ENCODE measurements around the gene FEM1A. TPM values are rescaled to one million over a fixed set of nuclear protein-coding genes. Genes with fewer than 3 reads are reported as not detected.

Gene FEM1A
- total and polyA plus RNA-seq, 11 donors = 28.4 to 94.0 (median 40.5) TPM

DNA sequence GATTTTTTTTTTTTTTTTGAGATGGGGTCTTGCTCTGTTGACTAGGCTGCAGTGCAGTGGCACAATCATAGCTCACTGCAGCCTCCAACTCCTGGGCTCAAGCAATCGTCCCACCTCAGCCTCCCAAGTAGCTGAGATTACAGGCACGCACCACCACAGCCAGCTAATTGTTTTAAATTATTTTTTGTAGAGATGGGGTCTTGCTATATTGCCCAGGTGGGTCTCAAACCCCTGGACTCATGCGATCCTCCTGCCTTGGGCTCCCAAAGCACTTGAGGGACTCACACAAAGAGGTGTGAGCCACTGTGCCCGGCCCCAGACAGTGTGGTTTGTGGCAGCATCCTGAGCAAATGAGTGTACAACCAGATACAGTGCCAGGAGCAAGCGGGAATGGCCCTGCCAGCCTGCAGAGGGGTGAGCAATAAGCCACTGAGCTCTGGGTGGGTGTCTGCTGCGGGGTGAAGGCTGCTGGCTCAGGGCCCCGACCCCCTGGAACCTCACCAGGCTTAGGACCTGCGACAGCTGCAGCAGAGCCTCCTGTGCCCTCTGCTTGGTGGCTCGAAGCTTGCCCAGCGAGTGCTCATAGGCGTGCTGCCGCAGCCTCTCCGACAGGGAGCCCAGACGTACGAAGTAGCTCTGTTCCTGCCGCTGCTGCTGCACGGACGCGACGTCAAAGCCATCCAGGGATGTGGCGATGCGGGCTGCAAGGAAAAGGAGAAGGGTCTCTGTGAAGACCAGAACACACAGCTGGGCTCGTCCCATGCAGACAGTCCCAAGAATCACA lies 55.8 kb downstream of the FEM1A start:
- ATAC-seq = no peak
- Histone ChIP-seq H3K27ac (no peak overlapping the region), H3K4me3 (no peak overlapping the region), H3K9me3 (no peaks in the 10 kb centered on the region), H3K4me1 (no peaks in the 10 kb centered on the region), H3K27me3 (no peaks in the 10 kb centered on the region), H3K36me3 (peaks cover 0 to 93% (median 50%) of the 10 kb centered on the region in 9 donors)
- 95 to 98% (median 97%) methylated on average over 13 to 23 of the region's 23 CpGs for WGBS, 4 donors
- TF ChIP-seq POLR2A (IDR thresholded peaks at IDR 0.05) = no peak
- TF ChIP-seq, protein P1, sequence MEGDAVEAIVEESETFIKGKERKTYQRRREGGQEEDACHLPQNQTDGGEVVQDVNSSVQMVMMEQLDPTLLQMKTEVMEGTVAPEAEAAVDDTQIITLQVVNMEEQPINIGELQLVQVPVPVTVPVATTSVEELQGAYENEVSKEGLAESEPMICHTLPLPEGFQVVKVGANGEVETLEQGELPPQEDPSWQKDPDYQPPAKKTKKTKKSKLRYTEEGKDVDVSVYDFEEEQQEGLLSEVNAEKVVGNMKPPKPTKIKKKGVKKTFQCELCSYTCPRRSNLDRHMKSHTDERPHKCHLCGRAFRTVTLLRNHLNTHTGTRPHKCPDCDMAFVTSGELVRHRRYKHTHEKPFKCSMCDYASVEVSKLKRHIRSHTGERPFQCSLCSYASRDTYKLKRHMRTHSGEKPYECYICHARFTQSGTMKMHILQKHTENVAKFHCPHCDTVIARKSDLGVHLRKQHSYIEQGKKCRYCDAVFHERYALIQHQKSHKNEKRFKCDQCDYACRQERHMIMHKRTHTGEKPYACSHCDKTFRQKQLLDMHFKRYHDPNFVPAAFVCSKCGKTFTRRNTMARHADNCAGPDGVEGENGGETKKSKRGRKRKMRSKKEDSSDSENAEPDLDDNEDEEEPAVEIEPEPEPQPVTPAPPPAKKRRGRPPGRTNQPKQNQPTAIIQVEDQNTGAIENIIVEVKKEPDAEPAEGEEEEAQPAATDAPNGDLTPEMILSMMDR (IDR thresholded peaks at IDR 0.05) = no peak
- intact Hi-C loops (cut with DNase I) = no loop called here
- DNase-seq = no peak

- DNase-seq = no peak
- Histone ChIP-seq H3K9me3 (no peaks in the 10 kb centered on the region), H3K27ac (no peak overlapping the region), H3K4me3 (no peak overlapping the region), H3K36me3 (peaks cover 0 to 89% (median 37%) of the 10 kb centered on the region in 9 donors), H3K27me3 (no peaks in the 10 kb centered on the region), H3K4me1 (no peaks in the 10 kb centered on the region)
- WGBS, 4 donors = 96 to 99% (median 97%) methylated on average over 7 of the region's 7 CpGs
- TF ChIP-seq, protein P1 (IDR thresholded peaks at IDR 0.05) = no peak
- TF ChIP-seq POLR2A (IDR thresholded peaks at IDR 0.05) = no peak
- intact Hi-C loops (cut with DNase I) = no loop called here
- ATAC-seq = no peak
Measured at GRCh38 chr19:4849019-4849418, 57.5 kb downstream of the FEM1A start.

Small RNA genes lying within 50 kb of the gene (microRNA-seq; reads per million reads assigned to microRNA genes)
- gene MIR7-3 = 0 to 0.77 (median 0.20) reads per million in 4 donors

Other genes starting within 250 kb of the FEM1A start
- 10 to 100 TPM in 5 of 9 donors, 1 to 10 TPM in 4; 6.4 to 29.7 (median 10.1) TPM for gene SEMA6B, start 232.1 kb upstream of the FEM1A start, total RNA-seq
- 10 to 100 TPM in 1 of 2 donors, 1 to 10 TPM in 1; 6.0 to 16.5 TPM for gene SEMA6B, start 232.1 kb upstream of the FEM1A start, polyA plus RNA-seq
- gene TNFAIP8L1, start 152.2 kb upstream of the FEM1A start, total RNA-seq = 10 to 100 TPM in 1 of 9 donors, 1 to 10 TPM in 8; 2.8 to 15.1 (median 5.8) TPM
- gene TNFAIP8L1, start 152.2 kb upstream of the FEM1A start, polyA plus RNA-seq = 1 to 10 TPM; 6.1 to 6.2 TPM
- 10 to 100 TPM; 19.1 to 49.1 (median 25.5) TPM for gene MYDGF, start 121.4 kb upstream of the FEM1A start, total RNA-seq
- gene MYDGF, start 121.4 kb upstream of the FEM1A start, polyA plus RNA-seq = 100 to 1,000 TPM in 1 of 2 donors, 10 to 100 TPM in 1; 33.1 to 201 TPM
- gene DPP9, start 67.9 kb upstream of the FEM1A start, total RNA-seq = 10 to 100 TPM; 38.9 to 65.2 (median 47.7) TPM
- 10 to 100 TPM; 30.7 to 59.6 TPM for gene DPP9, start 67.9 kb upstream of the FEM1A start, polyA plus RNA-seq
- gene TICAM1, start 40.0 kb downstream of the FEM1A start, total RNA-seq = 10 to 100 TPM in 1 of 9 donors, 1 to 10 TPM in 8; 3.7 to 13.6 (median 7.0) TPM
- gene TICAM1, start 40.0 kb downstream of the FEM1A start, polyA plus RNA-seq = 1 to 10 TPM; 4.0 to 8.6 TPM
- 10 to 100 TPM; 17.4 to 70.9 (median 22.9) TPM for gene PLIN3, start 75.9 kb downstream of the FEM1A start, total RNA-seq
- gene PLIN3, start 75.9 kb downstream of the FEM1A start, polyA plus RNA-seq = 100 to 1,000 TPM in 1 of 2 donors, 1 to 10 TPM in 1; 10.0 to 102 TPM
- gene ARRDC5, start 111.2 kb downstream of the FEM1A start, total RNA-seq = under 1 TPM in 2 of 9 donors, not detected in 7; 0.43 to 0.70 TPM
- gene ARRDC5, start 111.2 kb downstream of the FEM1A start, polyA plus RNA-seq = under 1 TPM in 1 of 2 donors, not detected in 1; 0.04 TPM
- gene UHRF1, start 117.8 kb downstream of the FEM1A start, total RNA-seq = 1 to 10 TPM in 2 of 9 donors, under 1 TPM in 7; 0.25 to 8.9 (median 0.89) TPM
- gene UHRF1, start 117.8 kb downstream of the FEM1A start, polyA plus RNA-seq = under 1 TPM; 0.34 to 0.69 TPM
- gene KDM4B, start 177.4 kb downstream of the FEM1A start, total RNA-seq = 10 to 100 TPM; 21.5 to 36.5 (median 28.1) TPM
- 10 to 100 TPM; 22.6 to 24.3 TPM for gene KDM4B, start 177.4 kb downstream of the FEM1A start, polyA plus RNA-seq

Data from heart left ventricle (tissue), 16 donors.